ENCODE measurements around the gene ARHGAP32.

ARHGAP32 gene

GRCh38 chr11:129109701-129110100, 82.4 kb downstream of the ARHGAP32 start:
- DNase-seq (ENCODE audit: low read depth), result no peak

DNA sequence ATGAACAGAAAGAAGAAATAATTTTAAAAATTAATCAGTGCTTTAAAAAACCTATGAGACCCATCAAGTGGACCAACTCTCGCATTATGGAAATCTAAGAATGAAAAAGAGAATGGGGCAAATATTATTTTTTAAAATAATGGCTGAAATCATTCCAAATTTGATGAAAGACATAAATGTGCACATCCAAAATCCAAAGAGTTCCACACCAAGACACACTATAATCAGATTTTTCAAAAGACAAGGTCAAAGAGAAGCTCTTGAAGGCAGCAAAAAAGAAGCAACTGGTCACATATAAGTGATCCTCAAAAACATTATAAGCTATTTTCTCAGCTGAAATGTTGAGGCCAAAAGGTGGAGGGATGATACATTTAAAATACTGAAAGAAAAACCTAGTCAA, 85.3 kb downstream of the ARHGAP32 start:
- DNase-seq (ENCODE audit: low read depth), result no peak

- no peak for DNase-seq (ENCODE audit: low read depth)
Measured at GRCh38 chr11:129102756-129103155, 89.4 kb downstream of the ARHGAP32 start.

- no peak for DNase-seq (ENCODE audit: low read depth)
Measured at GRCh38 chr11:129102225-129102624, 89.9 kb downstream of the ARHGAP32 start.

DNA sequence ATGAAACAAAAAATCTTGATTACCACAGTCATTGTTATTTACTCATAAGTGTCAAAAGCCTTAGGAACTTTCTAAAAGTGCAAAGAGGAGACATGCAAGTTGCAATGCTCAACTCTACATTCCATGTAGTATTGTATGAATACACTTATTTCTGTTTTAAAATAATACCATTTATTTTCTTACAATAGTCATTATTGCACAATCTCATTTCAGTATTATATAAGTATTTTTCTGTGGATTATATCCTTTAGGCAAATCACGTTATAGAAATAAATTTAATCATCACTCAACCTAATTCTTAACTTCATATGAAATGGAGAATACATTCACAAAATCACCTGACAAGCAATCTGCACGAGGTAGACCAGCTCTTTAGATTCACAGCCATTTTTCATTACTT, 98.8 kb downstream of the ARHGAP32 start:
- no peak for DNase-seq (ENCODE audit: low read depth)

DNA sequence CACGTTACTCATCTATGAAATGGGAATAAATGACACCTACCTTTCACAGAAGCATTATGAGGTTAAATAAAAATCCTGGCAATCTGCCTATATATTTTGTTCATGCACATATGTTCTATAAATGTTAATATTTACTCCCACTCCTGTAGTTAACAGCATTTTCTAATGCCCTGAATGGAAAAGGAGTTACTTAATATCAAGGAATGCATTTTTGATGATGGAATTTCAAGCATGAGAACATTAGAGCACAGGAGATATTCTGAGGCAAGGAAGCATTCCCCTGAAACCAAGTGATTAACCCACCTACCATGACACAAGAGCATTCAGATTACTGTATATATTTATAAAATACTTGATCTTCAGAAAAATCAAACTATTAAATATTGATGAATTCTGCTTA, 102.1 kb downstream of the ARHGAP32 start:
- no peak for DNase-seq (ENCODE audit: low read depth)

- DNase-seq (ENCODE audit: low read depth), result no peak
Measured at GRCh38 chr11:129089279-129089678, 102.8 kb downstream of the ARHGAP32 start.

GRCh38 chr11:129086976-129087375, 105.1 kb downstream of the ARHGAP32 start:
- DNase-seq (ENCODE audit: low read depth), result no peak

- no peak for DNase-seq (ENCODE audit: low read depth)
Measured at GRCh38 chr11:129077191-129077590, 114.9 kb downstream of the ARHGAP32 start.

- DNase-seq (ENCODE audit: low read depth), result no peak
Measured at GRCh38 chr11:129075757-129076156, 116.4 kb downstream of the ARHGAP32 start.

GRCh38 chr11:129067454-129067853, 124.7 kb downstream of the ARHGAP32 start:
- no peak for DNase-seq (ENCODE audit: low read depth)

DNA sequence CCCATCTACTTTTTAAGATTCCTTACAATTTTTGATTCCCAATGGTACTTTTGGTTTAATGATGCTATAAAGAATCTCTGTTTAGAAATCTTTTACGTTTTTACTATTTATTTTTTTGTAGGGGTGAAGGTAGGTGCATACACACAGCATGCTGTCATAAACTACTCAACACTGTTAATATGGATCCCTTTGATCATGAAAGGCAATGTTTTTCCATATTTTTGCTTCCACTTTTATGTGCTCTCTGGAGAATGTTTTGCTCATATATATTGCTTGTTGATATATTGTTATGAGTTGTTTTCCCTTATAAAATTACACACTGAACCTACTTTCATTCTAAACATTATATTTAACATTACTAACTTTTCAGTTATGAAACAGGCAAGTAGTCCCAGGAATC, 125.9 kb downstream of the ARHGAP32 start:
- DNase-seq (ENCODE audit: low read depth), result no peak

GRCh38 chr11:129063118-129063517, 129.0 kb downstream of the ARHGAP32 start:
- no peak for DNase-seq (ENCODE audit: low read depth)

GRCh38 chr11:129061492-129062230, 130.5 kb downstream of the ARHGAP32 start:
- no peak for DNase-seq (ENCODE audit: low read depth)

- no peak for DNase-seq (ENCODE audit: low read depth)
Measured at GRCh38 chr11:129056916-129057315, 135.2 kb downstream of the ARHGAP32 start.

DNA sequence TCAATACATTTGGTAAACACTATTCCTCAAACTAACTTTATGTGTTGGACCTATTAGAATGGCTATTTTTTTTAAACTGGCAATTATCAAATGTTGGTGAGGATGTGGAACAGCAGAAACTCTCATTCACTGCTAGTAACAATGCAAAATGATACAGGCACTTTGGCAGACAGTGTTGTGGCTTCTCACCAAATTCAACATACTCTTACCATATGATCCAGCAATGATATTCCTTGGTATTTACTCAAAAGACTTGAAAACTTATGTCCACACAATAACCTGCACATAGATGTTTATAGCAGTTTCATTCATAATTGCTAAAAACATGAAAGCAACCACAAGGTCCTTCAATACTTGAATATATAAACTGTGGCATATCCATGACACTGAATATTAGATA, 136.9 kb downstream of the ARHGAP32 start:
- no peak for DNase-seq (ENCODE audit: low read depth)

DNA sequence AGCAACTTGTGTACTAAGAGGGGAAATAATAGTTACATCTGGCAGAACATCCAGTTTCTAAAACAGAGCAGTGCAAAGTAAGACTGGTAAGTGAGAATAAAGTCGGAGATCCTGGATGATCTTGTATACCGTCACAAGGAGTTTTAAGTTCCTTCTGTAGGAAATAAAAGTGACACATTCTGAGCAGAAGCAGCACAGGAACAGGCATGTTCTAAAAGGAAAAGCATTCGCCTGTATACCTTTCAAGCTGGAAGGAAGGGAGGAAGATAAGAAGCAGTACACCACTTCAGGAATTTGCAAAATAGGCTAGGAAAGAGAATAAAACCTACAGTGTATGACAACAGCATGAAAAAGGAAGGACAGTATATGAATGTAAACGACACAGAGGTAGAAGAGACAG, 143.2 kb downstream of the ARHGAP32 start:
- DNase-seq (ENCODE audit: low read depth), result no peak

DNA sequence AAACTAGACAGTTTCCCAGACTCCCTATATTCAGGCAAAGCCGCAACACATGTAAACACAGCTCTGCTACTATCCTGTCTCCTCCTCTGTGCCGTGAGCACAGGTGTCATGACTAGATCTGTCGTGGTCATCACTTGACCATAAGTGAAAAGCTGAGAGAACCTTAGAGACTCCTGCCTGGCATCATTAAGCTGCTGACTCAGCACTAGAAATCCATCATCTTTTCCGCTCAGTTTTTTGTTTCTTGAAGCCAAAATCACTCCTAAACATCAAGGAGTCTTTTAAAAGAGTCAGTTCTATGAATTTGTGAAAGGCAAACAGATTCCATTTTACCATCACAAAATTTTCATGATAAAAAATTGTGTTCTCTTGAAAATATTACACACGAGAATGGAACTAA, 147.0 kb downstream of the ARHGAP32 start:
- DNase-seq (ENCODE audit: low read depth), result no peak

- no peak for DNase-seq (ENCODE audit: low read depth)
Measured at GRCh38 chr11:129042503-129042902, 149.6 kb downstream of the ARHGAP32 start.

GRCh38 chr11:129041611-129042018, 150.5 kb downstream of the ARHGAP32 start:
- no peak for DNase-seq (ENCODE audit: low read depth)

DNA sequence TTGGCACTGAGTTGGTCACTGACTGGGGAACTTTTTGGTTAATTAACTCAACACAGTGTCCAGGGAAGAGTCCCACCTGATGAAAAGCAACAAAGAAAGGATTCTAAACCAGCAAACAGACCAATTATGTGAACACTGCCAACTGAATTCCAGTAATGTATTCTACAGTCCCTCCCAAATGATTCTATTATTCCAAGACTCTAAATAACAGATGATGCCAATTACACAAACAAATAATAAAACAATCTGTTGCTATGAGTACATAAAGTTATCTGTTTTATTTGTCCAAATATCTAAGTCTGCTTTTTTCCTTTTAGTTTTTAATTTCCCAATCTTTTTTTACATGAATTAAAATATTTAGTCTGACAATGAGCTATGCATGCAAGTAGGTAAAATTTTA, 151.2 kb downstream of the ARHGAP32 start:
- DNase-seq (ENCODE audit: low read depth), result no peak

DNA sequence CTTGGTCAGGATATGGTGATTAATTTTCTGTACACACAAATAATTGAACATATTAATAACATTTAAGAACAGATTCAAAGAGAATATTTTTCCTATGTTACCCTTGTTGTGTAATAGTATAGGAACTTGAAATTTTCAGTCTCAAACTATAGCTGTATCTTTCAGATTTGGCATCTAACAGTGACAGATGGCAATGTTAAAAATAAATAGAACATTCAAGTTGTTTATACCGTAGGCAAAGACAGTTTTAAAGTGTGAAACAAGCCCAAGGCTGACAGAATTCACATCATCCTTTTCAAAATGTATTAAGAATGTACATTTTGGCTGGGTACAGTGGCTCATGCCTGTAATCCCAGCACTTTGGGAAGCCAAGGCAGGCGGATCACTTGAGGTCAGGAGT, 156.9 kb downstream of the ARHGAP32 start:
- DNase-seq (ENCODE audit: low read depth), result no peak

- no peak for DNase-seq (ENCODE audit: low read depth)
Measured at GRCh38 chr11:129034001-129034400, 158.1 kb downstream of the ARHGAP32 start.

DNA sequence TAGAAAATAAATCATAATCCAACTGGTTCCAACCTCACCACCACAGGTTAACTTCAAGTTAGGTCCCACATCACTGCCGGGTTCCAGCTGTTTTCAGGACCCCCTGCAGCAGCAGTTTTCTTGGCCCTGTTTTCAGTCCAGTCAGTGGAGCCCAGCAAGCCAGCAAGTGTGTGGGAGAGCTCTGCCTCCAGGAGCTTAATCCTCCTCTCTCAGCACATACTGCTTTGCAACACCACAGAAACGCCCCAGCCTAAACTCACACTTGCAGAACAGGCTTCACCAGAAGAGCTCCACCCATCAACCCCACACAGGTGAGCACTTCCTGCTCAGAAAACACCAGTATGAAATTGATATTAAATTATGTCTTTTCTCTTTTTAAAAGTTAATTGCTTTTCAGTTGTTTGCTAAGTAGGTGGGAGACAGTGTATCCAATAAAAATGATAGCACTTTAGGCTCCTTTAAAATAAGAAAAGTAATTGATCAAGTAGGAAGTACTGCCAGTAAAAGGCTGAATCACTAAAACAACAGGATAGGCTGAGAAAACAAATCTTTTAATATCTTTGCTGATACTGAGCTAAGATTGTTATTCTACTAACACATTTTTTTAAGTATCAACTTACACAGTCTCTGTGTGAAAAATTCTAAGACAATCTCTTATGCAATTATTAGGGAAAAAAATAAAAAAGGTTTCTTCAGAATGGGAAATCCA, 168.0 kb downstream of the ARHGAP32 start:
- DNase-seq (ENCODE audit: low read depth), result no peak

Measured in stimulated activated CD8-positive, alpha-beta memory T cell treated with anti-CD3 and anti-CD28 coated beads, Interleukin-4, amount 100 ng/mL, for 24 hours (primary cell).